Cardiac muscle cell (in vitro differentiated cells and primary cell): Measurements from ENCODE around the gene CA5A. TPM values are rescaled to one million over a fixed set of nuclear protein-coding genes. Genes with fewer than 3 reads are reported as not detected.
"Not testable (repeated sequence)": the region's sequence is repeated elsewhere in the genome, so short reads cannot be mapped to it uniquely, and the experiment has no call there.

ENCODE experiments used
- DNase-seq, 2 donors: peaks; one replicate each; pipeline versions ENCODE4 v3.0.0 to v3.0.0-alpha.2; 2010 to 2017; ENCODE audit warnings: low read depth in 1 of 2, low spot score in 1 of 2
- H3K27ac ChIP-seq: fragments of 200-600 bp; sonication (generic); 2 replicates; pipeline ENCODE4 v1.5.1; 2016
- H3K27me3 ChIP-seq: fragments of 200-600 bp; sonication (generic); 2 replicates; pipeline ENCODE4 v1.6.0; 2016; ENCODE audit warnings: control low read depth
- H3K36me3 ChIP-seq: fragments of 200-600 bp; sonication (generic); 2 replicates; pipeline ENCODE4 v1.5.1; 2016; ENCODE audit warnings: control low read depth
- H3K4me1 ChIP-seq: fragments of 200-600 bp; sonication (generic); 2 replicates; pipeline ENCODE4 v1.8.1; 2017; ENCODE audit warnings: low read depth, mild to moderate bottlenecking, mixed run types
- H3K4me3 ChIP-seq: fragments of 200-600 bp; sonication (generic); 2 replicates; pipeline ENCODE4 v1.5.1; 2016; ENCODE audit warnings: mild to moderate bottlenecking
- H3K9me3 ChIP-seq: fragments of 200-600 bp; sonication (generic); 2 replicates; pipeline ENCODE4 v1.5.1; 2017; ENCODE audit warnings: low read depth, mild to moderate bottlenecking, control low read depth
- CTCF ChIP-seq: IDR thresholded peaks from 2 replicates; pipeline ENCODE4 v1.5.1; 2012; ENCODE audit warnings: low read depth, mild to moderate bottlenecking, low read length
- polyA plus RNA-seq: library from polyadenylated mRNA; unstranded; fragments of >200 nt; fragmentation: Nextera tagmentation; extraction: Ambion mirVana; gene quantifications from 2 replicates; pipeline ENCODE4 v1.2.1, GENCODE V29; 2016
- total RNA-seq: library from RNA; depleted of rRNA; stranded (reverse); fragments of >200 nt; gene quantifications from 2 replicates; pipeline ENCODE4 v1.2.3, GENCODE V29; 2016

CA5A gene
- total and polyA plus RNA-seq, 2 experiments from 2014 or later: not detected

DNA sequence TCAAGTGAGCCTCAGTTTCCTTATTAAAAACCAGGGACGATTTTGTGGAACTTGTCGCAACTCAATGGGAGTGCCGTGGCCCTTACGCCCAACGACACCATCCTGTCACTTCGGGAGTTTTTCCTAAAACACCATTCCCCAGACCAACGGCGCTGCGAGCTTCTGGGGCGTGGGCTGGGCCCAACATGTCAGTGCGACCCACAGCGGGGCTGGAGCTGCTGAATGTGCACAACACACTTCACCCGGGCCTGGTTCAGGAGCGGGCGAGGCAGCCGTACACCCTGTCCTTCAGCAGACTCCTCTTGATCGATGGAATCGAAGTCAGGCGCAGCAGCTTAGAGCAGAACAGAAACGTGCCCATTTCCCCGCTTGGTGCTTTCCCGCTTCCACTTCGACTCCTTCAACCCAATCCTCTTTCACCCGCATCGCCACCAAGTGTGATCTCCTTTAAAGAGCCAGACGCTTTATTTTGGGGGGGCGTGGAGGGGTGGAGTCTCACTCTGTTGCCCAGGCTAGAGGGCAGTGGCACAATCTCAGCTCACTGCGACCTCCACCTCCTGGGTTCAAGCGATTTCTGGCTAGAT, 53.8 kb downstream of the CA5A start:
- no peak for DNase-seq
- Histone ChIP-seq H3K36me3 (no peaks in the 10 kb centered on the region), H3K27ac (no peak overlapping the region), H3K9me3 (no peaks in the 10 kb centered on the region), H3K4me1 (no peaks in the 10 kb centered on the region), H3K4me3 (no peak overlapping the region), H3K27me3 (no peaks in the 10 kb centered on the region)
- TF ChIP-seq CTCF: no peak

DNA sequence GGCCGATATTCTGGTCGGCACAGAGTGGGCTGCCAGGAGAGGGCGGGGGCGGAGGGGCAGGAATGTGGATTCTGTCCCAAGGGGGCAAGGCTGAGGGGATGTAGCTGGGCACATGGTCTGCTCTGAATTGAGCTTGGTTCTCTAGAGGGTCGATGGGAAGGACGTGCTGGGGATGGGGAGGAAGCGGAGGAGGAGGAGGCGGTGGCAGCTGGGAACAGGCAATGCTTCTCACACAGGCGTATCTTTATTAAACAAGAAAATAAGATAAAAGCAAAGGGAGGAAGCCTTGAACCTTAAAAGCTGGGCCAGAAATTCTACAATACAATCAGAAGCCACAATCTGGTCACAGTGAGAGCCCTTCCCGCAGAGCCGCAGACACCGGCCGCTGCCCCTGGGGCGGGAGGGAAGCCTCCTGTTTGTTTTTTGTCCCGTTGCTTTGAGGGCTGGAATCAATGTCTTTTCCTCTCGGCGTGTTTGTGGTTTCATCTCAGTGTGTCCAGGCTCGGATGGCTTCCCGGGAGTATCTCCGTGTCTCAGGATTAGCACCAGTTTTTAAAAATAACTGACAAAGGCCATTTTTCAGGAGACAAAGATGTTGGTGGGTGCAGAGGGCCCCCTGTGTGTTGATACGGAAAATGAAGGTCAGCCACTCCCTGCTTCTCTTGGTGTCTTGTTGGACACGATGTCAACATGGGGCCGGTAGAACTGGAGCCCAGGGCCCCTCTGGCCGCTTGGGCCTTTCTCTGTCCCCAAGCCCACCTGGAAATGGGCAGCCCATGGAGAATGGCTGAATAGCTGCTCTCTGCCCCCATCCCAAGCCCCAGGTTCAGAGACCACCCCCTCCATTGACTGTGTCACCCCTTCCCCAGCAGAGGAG, 54.8 kb downstream of the CA5A start:
- H3K4me3 ChIP-seq: no peak overlapping the region
- DNase-seq: no peak
- no peaks in the 10 kb centered on the region for H3K4me1 ChIP-seq
- no peak for TF ChIP-seq CTCF
- H3K27ac ChIP-seq: no peak overlapping the region
- no peaks in the 10 kb centered on the region for H3K36me3 ChIP-seq
- no peaks in the 10 kb centered on the region for H3K9me3 ChIP-seq
- H3K27me3 ChIP-seq: no peaks in the 10 kb centered on the region

- H3K4me1 ChIP-seq: no peaks in the 10 kb centered on the region
- no peaks in the 10 kb centered on the region for H3K36me3 ChIP-seq
- no peak overlapping the region for H3K4me3 ChIP-seq
- no peaks in the 10 kb centered on the region for H3K27me3 ChIP-seq
- no peaks in the 10 kb centered on the region for H3K9me3 ChIP-seq
- DNase-seq: no peak
- TF ChIP-seq CTCF: no peak
- H3K27ac ChIP-seq: no peak overlapping the region
Observed at GRCh38 chr16:87880117-87880696, 56.1 kb downstream of the CA5A start.

- H3K27me3 ChIP-seq, H3K9me3 ChIP-seq: not testable (repeated sequence)
Observed at GRCh38 chr16:87879411-87880013, 56.8 kb downstream of the CA5A start.

DNA sequence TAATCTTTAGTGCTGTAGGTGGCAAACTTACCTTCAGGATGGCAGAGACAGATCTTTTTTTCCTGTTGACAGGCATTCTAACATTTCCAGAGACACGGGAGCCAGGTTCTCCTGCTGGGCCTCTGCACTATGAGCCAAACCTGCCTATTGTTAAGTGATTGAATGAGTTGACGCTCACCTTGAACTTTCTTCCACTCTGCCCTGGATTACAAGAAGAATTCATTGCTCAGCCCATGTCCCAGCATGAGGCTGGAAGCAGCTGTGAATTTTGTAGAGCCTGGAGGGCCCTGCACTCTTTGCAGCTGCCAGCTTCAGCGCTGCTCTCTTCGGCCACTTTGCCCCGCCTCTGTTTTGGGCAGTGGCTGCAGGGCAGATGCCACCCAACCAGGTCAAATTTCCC, 57.6 kb downstream of the CA5A start:
- DNase-seq: no peak

More at GRCh38 chr16:87879411-87880013, 56.8 kb downstream of the CA5A start:
- H3K27ac ChIP-seq, H3K4me3 ChIP-seq, DNase-seq, H3K36me3 ChIP-seq, H3K4me1 ChIP-seq: not testable (repeated sequence)

More for the DNA sequence above, 57.6 kb downstream of the CA5A start:
- Histone ChIP-seq H3K27me3 (no peaks in the 10 kb centered on the region), H3K4me3 (no peak overlapping the region), H3K4me1 (no peaks in the 10 kb centered on the region), H3K9me3 (no peaks in the 10 kb centered on the region), H3K36me3 (no peaks in the 10 kb centered on the region), H3K27ac (no peak overlapping the region)
- no peak for TF ChIP-seq CTCF
